Gastroesophageal sphincter (tissue), 3 donors: ENCODE data around the gene QPRT.

Experiments
- POLR2A ChIP-seq, 2 donors: fragments of 450-650 bp; IDR thresholded peaks; one replicate each; pipeline ENCODE4 v1.6.1; 2017; ENCODE audit warnings: antibody characterized with exemption in 2 of 2, mild to moderate bottlenecking in 2 of 2, moderate library complexity in 1 of 2
- POLR2AphosphoS5 ChIP-seq: sonication (generic); formaldehyde crosslinking; IDR thresholded peaks from one replicate; pipeline ENCODE4 v1.6.1; 2017; ENCODE audit warnings: antibody characterized with exemption
- TF ChIP-seq, protein P1 (sequence below), 4 experiments: fragments of 200-600 bp in 2 of 4; fragments of 450-650 bp in 2 of 4; sonication (generic) in 1 of 4; IDR thresholded peaks; one replicate each; pipeline ENCODE4 v1.5.1; 2017 to 2019; ENCODE audit warnings: antibody characterized with exemption in 4 of 4, mild to moderate bottlenecking in 2 of 4, moderate library complexity in 2 of 4

GRCh38 chr16:29680180-29680598 lies 1.2 kb downstream of the QPRT start:
- TF ChIP-seq, protein P1, sequence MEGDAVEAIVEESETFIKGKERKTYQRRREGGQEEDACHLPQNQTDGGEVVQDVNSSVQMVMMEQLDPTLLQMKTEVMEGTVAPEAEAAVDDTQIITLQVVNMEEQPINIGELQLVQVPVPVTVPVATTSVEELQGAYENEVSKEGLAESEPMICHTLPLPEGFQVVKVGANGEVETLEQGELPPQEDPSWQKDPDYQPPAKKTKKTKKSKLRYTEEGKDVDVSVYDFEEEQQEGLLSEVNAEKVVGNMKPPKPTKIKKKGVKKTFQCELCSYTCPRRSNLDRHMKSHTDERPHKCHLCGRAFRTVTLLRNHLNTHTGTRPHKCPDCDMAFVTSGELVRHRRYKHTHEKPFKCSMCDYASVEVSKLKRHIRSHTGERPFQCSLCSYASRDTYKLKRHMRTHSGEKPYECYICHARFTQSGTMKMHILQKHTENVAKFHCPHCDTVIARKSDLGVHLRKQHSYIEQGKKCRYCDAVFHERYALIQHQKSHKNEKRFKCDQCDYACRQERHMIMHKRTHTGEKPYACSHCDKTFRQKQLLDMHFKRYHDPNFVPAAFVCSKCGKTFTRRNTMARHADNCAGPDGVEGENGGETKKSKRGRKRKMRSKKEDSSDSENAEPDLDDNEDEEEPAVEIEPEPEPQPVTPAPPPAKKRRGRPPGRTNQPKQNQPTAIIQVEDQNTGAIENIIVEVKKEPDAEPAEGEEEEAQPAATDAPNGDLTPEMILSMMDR (IDR thresholded peaks at IDR 0.05), result no peak
- TF ChIP-seq POLR2A (IDR thresholded peaks at IDR 0.05), result no peak
- no peak for TF ChIP-seq POLR2AphosphoS5
